Measurements from ENCODE around the gene FAM171A1.
"Not testable (repeated sequence)": the region's sequence is repeated elsewhere in the genome, so short reads cannot be mapped to it uniquely, and the experiment has no call there.

FAM171A1 gene

GRCh38 chr10:15202639-15203038, 168.4 kb downstream of the FAM171A1 start:
- H3K27me3 ChIP-seq (ENCODE audit: low read depth, low read length), result no peaks in the 10 kb centered on the region
- no peak for TF ChIP-seq CTCF (IDR thresholded peaks at IDR 0.05; ENCODE audit: low read depth, low read length)
- TF ChIP-seq EZH2phosphoT487 (IDR thresholded peaks at IDR 0.05; ENCODE audit: low read depth), result no peak
- H3K4me1 ChIP-seq (ENCODE audit: low read length), result no peaks in the 10 kb centered on the region
- H2AFZ ChIP-seq (ENCODE audit: low read depth, low read length), result no peak overlapping the region
- no peaks in the 10 kb centered on the region for H3K9me3 ChIP-seq (ENCODE audit: insufficient read depth, low read length)
- H3K4me2 ChIP-seq (ENCODE audit: low read length), result no peak overlapping the region
- H3K36me3 ChIP-seq (replicated peaks; ENCODE audit: low read depth, low read length), result no peaks in the 10 kb centered on the region
- H3K79me2 ChIP-seq (ENCODE audit: low read length), result no peaks in the 10 kb centered on the region
- H3K4me3 ChIP-seq (ENCODE audit: low read length), result no peak overlapping the region
- H4K20me1 ChIP-seq (ENCODE audit: insufficient read depth, low read length), result no peaks in the 10 kb centered on the region
- no peak overlapping the region for H3K27ac ChIP-seq (ENCODE audit: low read length)
- no peak overlapping the region for H3K9ac ChIP-seq (ENCODE audit: low read length)

- not testable (repeated sequence) for H3K4me3 ChIP-seq (ENCODE audit: low read length); H2AFZ ChIP-seq (ENCODE audit: low read depth, low read length); H3K79me2 ChIP-seq (ENCODE audit: low read length); H3K9me3 ChIP-seq (ENCODE audit: insufficient read depth, low read length); H3K27ac ChIP-seq (ENCODE audit: low read length); H3K4me2 ChIP-seq (ENCODE audit: low read length); H3K36me3 ChIP-seq (replicated peaks; ENCODE audit: low read depth, low read length); H3K27me3 ChIP-seq (ENCODE audit: low read depth, low read length); H3K4me1 ChIP-seq (ENCODE audit: low read length); H4K20me1 ChIP-seq (ENCODE audit: insufficient read depth, low read length); H3K9ac ChIP-seq (ENCODE audit: low read length)
Observed at GRCh38 chr10:15202301-15202621, 168.8 kb downstream of the FAM171A1 start.

GRCh38 chr10:15201589-15202300, 169.3 kb downstream of the FAM171A1 start:
- no peaks in the 10 kb centered on the region for H3K9me3 ChIP-seq (ENCODE audit: insufficient read depth, low read length)
- no peak overlapping the region for H2AFZ ChIP-seq (ENCODE audit: low read depth, low read length)
- H3K27me3 ChIP-seq (ENCODE audit: low read depth, low read length), result no peaks in the 10 kb centered on the region
- TF ChIP-seq CTCF (IDR thresholded peaks at IDR 0.05; ENCODE audit: low read depth, low read length), result no peak
- no peak for TF ChIP-seq EZH2phosphoT487 (IDR thresholded peaks at IDR 0.05; ENCODE audit: low read depth)
- no peaks in the 10 kb centered on the region for H4K20me1 ChIP-seq (ENCODE audit: insufficient read depth, low read length)
- H3K4me2 ChIP-seq (ENCODE audit: low read length), result no peak overlapping the region
- H3K27ac ChIP-seq (ENCODE audit: low read length), result no peak overlapping the region
- no peaks in the 10 kb centered on the region for H3K79me2 ChIP-seq (ENCODE audit: low read length)
- no peaks in the 10 kb centered on the region for H3K4me1 ChIP-seq (ENCODE audit: low read length)
- no peak overlapping the region for H3K4me3 ChIP-seq (ENCODE audit: low read length)
- H3K9ac ChIP-seq (ENCODE audit: low read length), result no peak overlapping the region
- no peaks in the 10 kb centered on the region for H3K36me3 ChIP-seq (replicated peaks; ENCODE audit: low read depth, low read length)

GRCh38 chr10:15200626-15201025, 170.5 kb downstream of the FAM171A1 start:
- no peaks in the 10 kb centered on the region for H4K20me1 ChIP-seq (ENCODE audit: insufficient read depth, low read length)
- no peaks in the 10 kb centered on the region for H3K79me2 ChIP-seq (ENCODE audit: low read length)
- H3K9ac ChIP-seq (ENCODE audit: low read length), result no peak overlapping the region
- H3K4me3 ChIP-seq (ENCODE audit: low read length), result no peak overlapping the region
- H3K9me3 ChIP-seq (ENCODE audit: insufficient read depth, low read length), result no peaks in the 10 kb centered on the region
- no peak overlapping the region for H3K27ac ChIP-seq (ENCODE audit: low read length)
- H3K27me3 ChIP-seq (ENCODE audit: low read depth, low read length), result no peaks in the 10 kb centered on the region
- TF ChIP-seq EZH2phosphoT487 (IDR thresholded peaks at IDR 0.05; ENCODE audit: low read depth) (no peak), CTCF (IDR thresholded peaks at IDR 0.05; ENCODE audit: low read depth, low read length) (no peak)
- no peak overlapping the region for H3K4me2 ChIP-seq (ENCODE audit: low read length)
- H2AFZ ChIP-seq (ENCODE audit: low read depth, low read length), result no peak overlapping the region
- no peaks in the 10 kb centered on the region; the same call in 1 of the 2 replicates for H3K4me1 ChIP-seq (ENCODE audit: low read length)
- no peaks in the 10 kb centered on the region for H3K36me3 ChIP-seq (replicated peaks; ENCODE audit: low read depth, low read length)

Data from OCI-LY3 (cell line).